NT2/D1 (cell line): Measurements from ENCODE around the gene GARNL3.

Experiments used
- YY1 ChIP-seq: IDR thresholded peaks from 2 replicates; pipeline ENCODE4 v1.6.1; 2011; ENCODE audit not compliant: insufficient read length, insufficient read depth
- ZNF274 ChIP-seq: IDR thresholded peaks from 2 replicates; pipeline ENCODE4 v1.6.1; 2011; ENCODE audit warnings: mild to moderate bottlenecking, low read depth, low read length

DNA sequence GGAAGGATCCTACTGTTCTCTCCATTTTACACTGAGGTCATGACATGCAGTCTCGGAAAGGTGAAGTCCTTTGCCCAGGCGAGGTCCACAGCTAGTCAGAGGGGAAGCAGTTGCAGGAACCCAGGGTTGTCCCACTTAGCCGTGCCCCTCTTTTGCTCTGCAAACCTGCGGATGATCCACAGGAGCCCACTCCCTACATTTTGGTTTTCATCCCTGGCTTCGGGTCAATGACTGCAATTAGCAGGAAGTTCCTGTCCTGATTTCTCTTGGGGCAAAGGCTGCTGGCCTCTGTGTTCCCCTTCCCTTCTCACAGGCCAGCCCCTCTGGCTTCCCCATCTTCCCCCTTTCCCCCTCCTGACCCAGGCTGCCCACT lies 133.7 kb downstream of the GARNL3 start:
- TF ChIP-seq YY1 (no peak), ZNF274 (no peak)
